Spleen (tissue), 7 donors: ENCODE measurements around the gene PLEKHA5.

ENCODE experiments used
- POLR2AphosphoS5 ChIP-seq, 3 donors: sonication (generic); formaldehyde crosslinking; IDR thresholded peaks; one replicate each; pipeline ENCODE4 v1.5.1; 2017; ENCODE audit warnings: antibody characterized with exemption in 3 of 3
- TF ChIP-seq, protein P1 (sequence below), 11 experiments: fragments of 200-600 bp in 7 of 11; fragments of 450-650 bp in 4 of 11; sonication (generic) in 4 of 11; IDR thresholded peaks in 8 of 11; conservative IDR thresholded peaks in 3 of 11; 1 replicate in 7 of 11; 2 replicates in 4 of 11; pipeline versions ENCODE4 v1.4.0 to v1.8.0; 2016 to 2021; ENCODE audit warnings: antibody characterized with exemption in 11 of 11, inconsistent platforms in 4 of 11, mild to moderate bottlenecking in 1 of 11
- donor health status: DM: no; HTN: no; CAD: no; lungs with moderate emphysema.
- donor health status: DM: no; HTN: no; CAD: no.
- donor health status: DM: no; HTN: no; CAD: no.

DNA sequence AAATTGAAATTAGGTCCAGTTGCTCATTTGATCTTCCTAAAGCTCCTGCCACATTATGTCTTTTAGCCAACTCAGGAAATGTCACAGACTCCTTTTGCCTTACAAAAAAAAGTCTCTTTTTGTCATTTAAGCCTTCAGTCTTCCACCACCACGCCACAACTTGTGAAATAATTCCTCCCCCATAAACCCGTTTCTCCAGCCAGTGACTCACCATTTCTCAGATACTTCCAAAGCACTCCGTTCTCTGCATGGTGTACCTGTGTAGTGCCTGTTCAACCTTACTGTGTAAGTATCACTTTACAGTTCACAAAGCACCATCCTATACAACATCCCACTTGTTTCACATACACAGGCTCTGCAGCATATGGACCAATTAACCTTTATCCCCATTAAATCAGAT is 170.2 kb downstream of the PLEKHA5 start:
- TF ChIP-seq, protein P1, sequence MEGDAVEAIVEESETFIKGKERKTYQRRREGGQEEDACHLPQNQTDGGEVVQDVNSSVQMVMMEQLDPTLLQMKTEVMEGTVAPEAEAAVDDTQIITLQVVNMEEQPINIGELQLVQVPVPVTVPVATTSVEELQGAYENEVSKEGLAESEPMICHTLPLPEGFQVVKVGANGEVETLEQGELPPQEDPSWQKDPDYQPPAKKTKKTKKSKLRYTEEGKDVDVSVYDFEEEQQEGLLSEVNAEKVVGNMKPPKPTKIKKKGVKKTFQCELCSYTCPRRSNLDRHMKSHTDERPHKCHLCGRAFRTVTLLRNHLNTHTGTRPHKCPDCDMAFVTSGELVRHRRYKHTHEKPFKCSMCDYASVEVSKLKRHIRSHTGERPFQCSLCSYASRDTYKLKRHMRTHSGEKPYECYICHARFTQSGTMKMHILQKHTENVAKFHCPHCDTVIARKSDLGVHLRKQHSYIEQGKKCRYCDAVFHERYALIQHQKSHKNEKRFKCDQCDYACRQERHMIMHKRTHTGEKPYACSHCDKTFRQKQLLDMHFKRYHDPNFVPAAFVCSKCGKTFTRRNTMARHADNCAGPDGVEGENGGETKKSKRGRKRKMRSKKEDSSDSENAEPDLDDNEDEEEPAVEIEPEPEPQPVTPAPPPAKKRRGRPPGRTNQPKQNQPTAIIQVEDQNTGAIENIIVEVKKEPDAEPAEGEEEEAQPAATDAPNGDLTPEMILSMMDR (IDR thresholded peaks at IDR 0.05 in 8 of 11, conservative IDR thresholded peaks at IDR 0.05 in 3 of 11) = no peak
- no peak for TF ChIP-seq POLR2AphosphoS5 (IDR thresholded peaks at IDR 0.05)
